BJ (cell line): ENCODE measurements around the gene PATJ. TPM values are rescaled to one million over a fixed set of nuclear protein-coding genes. Genes with fewer than 3 reads are reported as not detected.

Experiments
- CTCF ChIA-PET: fragments of 350-600 bp; formaldehyde crosslinking; extraction: SDS; loops from one replicate; lab custom pipeline; 2021; ENCODE audit warnings: antibody characterized with exemption, inconsistent platforms; lab: Yijun Ruan, JAX
- POLR2A ChIA-PET: fragments of 300-600 bp; sonication (Branson Sonifier 250); formaldehyde crosslinking; extraction: SDS; loops from one replicate; lab custom pipeline; 2021; ENCODE audit warnings: antibody characterized with exemption; lab: Charles Lee
- DNase-seq: peaks from one replicate; pipeline ENCODE4 v3.0.0-alpha.2; 2011; ENCODE audit warnings: low read depth
- H3K27me3 ChIP-seq: 2 replicates; pipeline ENCODE4 v1.6.0; 2011; ENCODE audit warnings: low read length; ENCODE audit not compliant: control insufficient read depth, insufficient read depth
- H3K36me3 ChIP-seq: 2 replicates; pipeline ENCODE4 v1.5.1; 2011; ENCODE audit warnings: low read length; ENCODE audit not compliant: control insufficient read depth, insufficient read depth
- H3K4me3 ChIP-seq: 2 replicates; pipeline ENCODE4 v1.5.1; 2011; ENCODE audit warnings: low read depth, mild to moderate bottlenecking, control low read depth, low read length
- CTCF ChIP-seq: IDR thresholded peaks from 2 replicates; pipeline ENCODE4 v1.5.1; 2011; ENCODE audit warnings: low read depth, mild to moderate bottlenecking, control low read depth, inconsistent platforms, low read length, moderate library complexity; ENCODE audit not compliant: insufficient read depth
- polyA plus RNA-seq: library from polyadenylated mRNA; depleted of rRNA; stranded (reverse); fragments of >200 nt; gene quantifications from 2 replicates; pipeline ENCODE4 v1.2.3, GENCODE V29; 2011

Gene PATJ
- polyA plus RNA-seq, 1 experiment, result 3.0 TPM

- no peak for TF ChIP-seq CTCF
- Histone ChIP-seq H3K36me3 (no peaks in the 10 kb centered on the region), H3K27me3 (no peaks in the 10 kb centered on the region), H3K4me3 (no peak overlapping the region)
- CTCF ChIA-PET, result no interaction called here
- DNase-seq, result no peak
- POLR2A ChIA-PET, result no interaction called here
Measured at GRCh38 chr1:61995641-61996040, 253.4 kb downstream of the PATJ start.

GRCh38 chr1:61997123-61997522, 254.8 kb downstream of the PATJ start:
- ChIA-PET CTCF (no interaction called here), POLR2A (no interaction called here)
- DNase-seq, result no peak
- H3K4me3 ChIP-seq, result no peak overlapping the region
- no peak for TF ChIP-seq CTCF
- no peaks in the 10 kb centered on the region for H3K27me3 ChIP-seq
- H3K36me3 ChIP-seq, result no peaks in the 10 kb centered on the region

- Histone ChIP-seq H3K27me3 (no peaks in the 10 kb centered on the region), H3K36me3 (no peaks in the 10 kb centered on the region), H3K4me3 (no peak overlapping the region)
- no peak for DNase-seq
- POLR2A ChIA-PET, result no interaction called here
- CTCF ChIA-PET, result no interaction called here
- no peak for TF ChIP-seq CTCF
Measured at GRCh38 chr1:62003777-62004176, 261.5 kb downstream of the PATJ start.

- no peak for TF ChIP-seq CTCF
Measured at GRCh38 chr1:62006690-62007089, 264.4 kb downstream of the PATJ start.

GRCh38 chr1:62011006-62011405, 268.7 kb downstream of the PATJ start:
- CTCF ChIA-PET, result interaction anchor here (1.1 kb wide), 1 partner anchor 9 kb away, joined by 3 read pairs; no protein-coding TSS in a partner anchor

More at GRCh38 chr1:62006690-62007089, 264.4 kb downstream of the PATJ start:
- Histone ChIP-seq H3K36me3 (no peaks in the 10 kb centered on the region), H3K4me3 (no peak overlapping the region), H3K27me3 (no peaks in the 10 kb centered on the region)
- ChIA-PET CTCF (no interaction called here), POLR2A (no interaction called here)
- no peak for DNase-seq

More at GRCh38 chr1:62011006-62011405, 268.7 kb downstream of the PATJ start:
- no peak for TF ChIP-seq CTCF
- H3K4me3 ChIP-seq, result no peak overlapping the region
- H3K27me3 ChIP-seq, result no peaks in the 10 kb centered on the region
- POLR2A ChIA-PET, result no interaction called here
- H3K36me3 ChIP-seq, result no peaks in the 10 kb centered on the region
- DNase-seq, result no peak
